Uterus (tissue), 4 donors: ENCODE results near the gene CDH3. TPM values are rescaled to one million over a fixed set of nuclear protein-coding genes. Genes with fewer than 3 reads are reported as not detected.

Source experiments
- DNase-seq, 2 donors: peaks; one replicate each; pipeline ENCODE4 v3.0.0-alpha.2; 2019 to 2020
- H3K27ac ChIP-seq, 2 donors: fragments of 200-600 bp; sonication (generic); 1 replicate in 1 of 2; 2 replicates in 1 of 2; pipeline ENCODE4 v1.5.1; 2016 to 2018
- H3K27me3 ChIP-seq, 2 donors: fragments of 200-600 bp; sonication (generic); one replicate each; pipeline ENCODE4 v1.5.1; 2018 to 2019; ENCODE audit warnings: control low read depth in 1 of 2
- H3K36me3 ChIP-seq, 2 donors: fragments of 200-600 bp; sonication (generic); one replicate each; pipeline ENCODE4 v1.5.1; 2019; ENCODE audit warnings: control low read depth in 1 of 2
- H3K4me1 ChIP-seq, 2 donors: fragments of 200-600 bp; sonication (generic); one replicate each; pipeline ENCODE4 v1.5.1; 2018 to 2019; ENCODE audit warnings: control low read depth in 1 of 2
- H3K4me3 ChIP-seq, 2 donors: fragments of 200-600 bp; sonication (generic); 1 replicate in 1 of 2; 2 replicates in 1 of 2; pipeline ENCODE4 v1.5.1; 2018 to 2019; ENCODE audit warnings: mild to moderate bottlenecking in 1 of 2
- H3K9me3 ChIP-seq, 2 donors: fragments of 200-600 bp; sonication (generic); one replicate each; pipeline ENCODE4 v1.5.1; 2019; ENCODE audit warnings: control low read depth in 1 of 2
- CTCF ChIP-seq, 4 experiments: fragments of 200-600 bp in 2 of 4; fragments of 450-650 bp in 2 of 4; sonication (generic) in 2 of 4; IDR thresholded peaks; one replicate each; pipeline ENCODE4 v1.5.1; 2016 to 2019; ENCODE audit warnings: antibody characterized with exemption in 4 of 4, mild to moderate bottlenecking in 2 of 4, moderate library complexity in 1 of 4
- POLR2A ChIP-seq, 2 donors: fragments of 450-650 bp; IDR thresholded peaks; one replicate each; pipeline ENCODE4 v1.6.1; 2016; ENCODE audit warnings: antibody characterized with exemption in 2 of 2, mild to moderate bottlenecking in 1 of 2, moderate library complexity in 1 of 2
- intact Hi-C: fragments of 100-400 bp; cut with DNase I; formaldehyde crosslinking; loops from one replicate; pipeline ENCODE4 v1.15.1; 2023; ENCODE audit warnings: low total_unique reads
- total RNA-seq, 4 donors: library from RNA; depleted of rRNA in 3 of 4; stranded (reverse); fragments of >200 nt in 3 of 4; gene quantifications; one replicate each; pipeline versions ENCODE4 v1.1.0 to v1.2.4, GENCODE V29; 2014 to 2023
- donor health status: DM: yes; HTN: yes; CAD: no.

The CDH3 gene
- total RNA-seq, 4 donors from 2014 or later = 5.1 to 55.3 (median 18.9) TPM

GRCh38 chr16:68629351-68629910, 15.7 kb upstream of the CDH3 start:
- no peaks in the 10 kb centered on the region for H3K27me3 ChIP-seq
- no peaks in the 10 kb centered on the region for H3K4me1 ChIP-seq
- no peak for TF ChIP-seq POLR2A (IDR thresholded peaks at IDR 0.05)
- no peak for TF ChIP-seq CTCF (IDR thresholded peaks at IDR 0.05)
- no peak for DNase-seq
- H3K9me3 ChIP-seq = no peaks in the 10 kb centered on the region
- intact Hi-C loops = no loop called here
- no peaks in the 10 kb centered on the region for H3K36me3 ChIP-seq
- H3K4me3 ChIP-seq = no peak overlapping the region
- H3K27ac ChIP-seq = no peak overlapping the region

- Histone ChIP-seq H3K27me3 (no peaks in the 10 kb centered on the region), H3K4me3 (no peak overlapping the region), H3K36me3 (no peaks in the 10 kb centered on the region), H3K4me1 (peaks cover 0 to 9% of the 10 kb centered on the region in 2 donors), H3K27ac (peak overlapping the region; percentile 31 to 87), H3K9me3 (no peaks in the 10 kb centered on the region)
- no peak for TF ChIP-seq POLR2A (IDR thresholded peaks at IDR 0.05)
- no peak for TF ChIP-seq CTCF (IDR thresholded peaks at IDR 0.05)
- intact Hi-C loops = no loop called here
- DNase-seq = peak; percentile 39 to 48
Observed at GRCh38 chr16:68636064-68636560, 9.0 kb upstream of the CDH3 start.

- intact Hi-C loops = no loop called here
- peak overlapping the region; percentile 31 to 87 for H3K27ac ChIP-seq
- peaks cover 0 to 9% of the 10 kb centered on the region in 2 donors for H3K4me1 ChIP-seq
- no peak overlapping the region for H3K4me3 ChIP-seq
- H3K27me3 ChIP-seq = no peaks in the 10 kb centered on the region
- H3K36me3 ChIP-seq = no peaks in the 10 kb centered on the region
- TF ChIP-seq POLR2A (IDR thresholded peaks at IDR 0.05) (no peak), CTCF (IDR thresholded peaks at IDR 0.05) (no peak)
- DNase-seq = no peak
- H3K9me3 ChIP-seq = no peaks in the 10 kb centered on the region
Observed at GRCh38 chr16:68636818-68637217, 8.3 kb upstream of the CDH3 start.

- no peak for TF ChIP-seq CTCF (IDR thresholded peaks at IDR 0.05)
- no peak for TF ChIP-seq POLR2A (IDR thresholded peaks at IDR 0.05)
- H3K9me3 ChIP-seq = no peaks in the 10 kb centered on the region
- no peak overlapping the region for H3K27ac ChIP-seq
- intact Hi-C loops = no loop called here
- H3K36me3 ChIP-seq = no peaks in the 10 kb centered on the region
- H3K4me1 ChIP-seq = peaks cover 9 to 10% of the 10 kb centered on the region in 2 donors
- no peaks in the 10 kb centered on the region for H3K27me3 ChIP-seq
- no peak for DNase-seq
- no peak overlapping the region for H3K4me3 ChIP-seq
Observed at GRCh38 chr16:68640972-68641371, 4.1 kb upstream of the CDH3 start.

- Histone ChIP-seq H3K27ac (peak overlapping the region in 1 of 2 donors; percentile 86), H3K27me3 (no peaks in the 10 kb centered on the region), H3K9me3 (no peaks in the 10 kb centered on the region), H3K4me1 (peaks cover 5 to 10% of the 10 kb centered on the region in 2 donors), H3K36me3 (no peaks in the 10 kb centered on the region), H3K4me3 (peak overlapping the region in 1 of 2 donors; percentile 22)
- no peak for DNase-seq
- intact Hi-C loops = no loop called here
- TF ChIP-seq CTCF (IDR thresholded peaks at IDR 0.05) = no peak
- no peak for TF ChIP-seq POLR2A (IDR thresholded peaks at IDR 0.05)
Observed at GRCh38 chr16:68642047-68642435, 3.1 kb upstream of the CDH3 start.
